B cell (primary cell): Measurements from ENCODE around the gene AUTS2. TPM values are rescaled to one million over a fixed set of nuclear protein-coding genes. Genes with fewer than 3 reads are reported as not detected.

ENCODE experiments used
- ATAC-seq: fragments of 200-7000 bp; cut with Tn5 transposase; one replicate; pipeline ENCODE4 v1.10.0; 2021; ENCODE audit warnings: low read depth, mild to moderate bottlenecking, moderate number of reproducible peaks, moderate library complexity
- CTCF ChIA-PET: fragments of 350-600 bp; sonication (Branson Sonifier 250); formaldehyde crosslinking; loops from one replicate; lab custom pipeline; 2021; ENCODE audit warnings: antibody characterized with exemption, inconsistent platforms; lab: Charles Lee
- POLR2A ChIA-PET: fragments of 350-600 bp; sonication (Branson Sonifier 250); formaldehyde crosslinking; loops from one replicate; lab custom pipeline; 2021; ENCODE audit warnings: antibody characterized with exemption; lab: Charles Lee
- DNase-seq: peaks from one replicate; pipeline ENCODE4 v3.0.0; 2013
- H2AFZ ChIP-seq: 2 replicates; pipeline ENCODE4 v1.6.1; 2012; ENCODE audit warnings: mild to moderate bottlenecking, low read depth, low read length; ENCODE audit not compliant: insufficient read depth, poor library complexity, severe bottlenecking
- H3K27ac ChIP-seq, 2 donors: 1 replicate in 1 of 2; 2 replicates in 1 of 2; pipeline ENCODE4 v1.5.1; 2012 to 2013; ENCODE audit warnings: low read length in 2 of 2, mild to moderate bottlenecking in 2 of 2, moderate library complexity in 1 of 2
- H3K27me3 ChIP-seq, 4 experiments: fragments of 200-600 bp in 1 of 4; sonication (generic) in 1 of 4; replicated peaks in 1 of 4; 1 replicate in 2 of 4; 2 replicates in 2 of 4; pipeline versions ENCODE4 v1.6.1 to v1.7.0; 2013 to 2016; ENCODE audit warnings: low read length in 3 of 4, mild to moderate bottlenecking in 2 of 4, mixed read lengths in 1 of 4, moderate library complexity in 1 of 4; ENCODE audit not compliant: insufficient read depth in 4 of 4, control insufficient read depth in 3 of 4; ENCODE audit errors: control extremely low read depth in 1 of 4
- H3K36me3 ChIP-seq, 2 experiments: replicated peaks in 1 of 2; 1 replicate in 1 of 2; 2 replicates in 1 of 2; pipeline versions ENCODE4 v1.6.1 to v1.7.1; 2013; ENCODE audit warnings: low read length in 1 of 2; ENCODE audit not compliant: insufficient read depth in 2 of 2, control insufficient read depth in 1 of 2; ENCODE audit errors: control extremely low read depth in 1 of 2, extremely low read depth in 1 of 2
- H3K4me1 ChIP-seq, 2 donors: fragments of 200-600 bp in 1 of 2; sonication (generic) in 1 of 2; 1 replicate in 1 of 2; 2 replicates in 1 of 2; pipeline versions ENCODE4 v1.5.1 to v1.6.1; 2013 to 2017; ENCODE audit warnings: low read length in 2 of 2; ENCODE audit not compliant: control insufficient read depth in 2 of 2, insufficient read depth in 2 of 2
- H3K4me2 ChIP-seq: replicated peaks from 2 replicates; pipeline ENCODE3; 2012; ENCODE audit warnings: mild to moderate bottlenecking, low read depth, low read length; ENCODE audit not compliant: poor library complexity, severe bottlenecking
- H3K4me3 ChIP-seq, 5 experiments: fragments of 200-600 bp in 1 of 5; sonication (generic) in 1 of 5; 1 replicate in 3 of 5; 2 replicates in 2 of 5; pipeline versions ENCODE4 v1.5.1 to v1.7.0; 2011 to 2016; ENCODE audit warnings: low read length in 4 of 5, mild to moderate bottlenecking in 4 of 5, low read depth in 2 of 5, control low read depth in 1 of 5, moderate library complexity in 1 of 5; ENCODE audit not compliant: insufficient read depth in 1 of 5; ENCODE audit errors: control extremely low read depth in 1 of 5, extremely low read depth in 1 of 5
- H3K79me2 ChIP-seq: fragments of 200-600 bp; sonication (generic); one replicate; pipeline ENCODE4 v1.6.0; 2016; ENCODE audit warnings: low read length; ENCODE audit not compliant: control insufficient read depth, insufficient read depth
- H3K9ac ChIP-seq: fragments of 200-600 bp; sonication (generic); 2 replicates; pipeline ENCODE4 v1.6.1; 2017; ENCODE audit warnings: mild to moderate bottlenecking, low read length, moderate library complexity
- H3K9me3 ChIP-seq, 3 donors: one replicate each; pipeline versions ENCODE4 v1.6.1 to v1.7.1; 2013; ENCODE audit warnings: low read length in 2 of 3; ENCODE audit not compliant: control insufficient read depth in 2 of 3, insufficient read depth in 1 of 3; ENCODE audit errors: control extremely low read depth in 1 of 3
- H4K20me1 ChIP-seq: 2 replicates; pipeline ENCODE4 v1.6.0; 2012; ENCODE audit warnings: mild to moderate bottlenecking, low read length; ENCODE audit not compliant: insufficient read depth, control insufficient read depth, poor library complexity, severe bottlenecking
- H3K27ac Mint-ChIP-seq: one replicate; pipeline ENCODE4 v1.8.0; 2021; ENCODE audit warnings: mixed read lengths
- H3K27me3 Mint-ChIP-seq: one replicate; pipeline ENCODE4 v1.8.0; 2021; ENCODE audit warnings: mixed read lengths
- H3K4me1 Mint-ChIP-seq: one replicate; pipeline ENCODE4 v1.8.0; 2021; ENCODE audit warnings: mixed read lengths
- H3K4me3 Mint-ChIP-seq: one replicate; pipeline ENCODE4 v1.8.0; 2021; ENCODE audit warnings: mixed read lengths
- H3K9me3 Mint-ChIP-seq: one replicate; pipeline ENCODE4 v1.8.0; 2022; ENCODE audit warnings: mixed read lengths; ENCODE audit not compliant: insufficient read depth
- EZH2 ChIP-seq: IDR thresholded peaks from 2 replicates; pipeline ENCODE4 v1.6.1; 2012; ENCODE audit warnings: borderline replicate concordance, low read depth, mild to moderate bottlenecking, moderate library complexity, low read length; ENCODE audit not compliant: insufficient read depth, poor library complexity, severe bottlenecking
- WGBS: methylation state at CpG from one replicate; pipeline ENCODE4 v1.1.5; 2013; ENCODE audit warnings: missing lambda C conversion rate; ENCODE audit not compliant: insufficient coverage; 5-methylcytosine and 5-hydroxymethylcytosine counted together
- intact Hi-C: fragments of 100-400 bp; cut with micrococcal nuclease; formaldehyde crosslinking; loops from one replicate; pipeline ENCODE4 v1.10.0; 2022
- polyA plus RNA-seq: library from polyadenylated mRNA; depleted of rRNA; stranded (reverse); fragments of >200 nt; gene quantifications from 2 replicates; pipeline ENCODE4 v1.2.3, GENCODE V29; 2012
- total RNA-seq, 2 donors: library from RNA; stranded (reverse); fragments of 120-200 nt in 1 of 2; gene quantifications; 1 replicate in 1 of 2; 2 replicates in 1 of 2; pipeline versions ENCODE4 v1.2.3 to v1.2.4, GENCODE V29; 2013 to 2022
- TF ChIP-seq, protein P1 (sequence below): fragments of 200-600 bp; IDR thresholded peaks from one replicate; pipeline ENCODE4 v1.8.0; 2022; ENCODE audit warnings: antibody characterized with exemption, mild to moderate bottlenecking

The AUTS2 gene
- total and polyA plus RNA-seq, 2 donors (not counting 1 experiment from before 2014, with no cell fraction given) = 22.3 to 35.0 TPM

GRCh38 chr7:70210936-70211310 is 612.6 kb downstream of the AUTS2 start:
- no peaks in the 10 kb centered on the region for H3K79me2 ChIP-seq
- no peak overlapping the region for H3K9ac ChIP-seq
- no peak overlapping the region for H3K4me3 ChIP-seq
- no peak overlapping the region for H3K4me3 Mint-ChIP-seq
- no peak overlapping the region for H3K4me2 ChIP-seq
- TF ChIP-seq, protein P1, sequence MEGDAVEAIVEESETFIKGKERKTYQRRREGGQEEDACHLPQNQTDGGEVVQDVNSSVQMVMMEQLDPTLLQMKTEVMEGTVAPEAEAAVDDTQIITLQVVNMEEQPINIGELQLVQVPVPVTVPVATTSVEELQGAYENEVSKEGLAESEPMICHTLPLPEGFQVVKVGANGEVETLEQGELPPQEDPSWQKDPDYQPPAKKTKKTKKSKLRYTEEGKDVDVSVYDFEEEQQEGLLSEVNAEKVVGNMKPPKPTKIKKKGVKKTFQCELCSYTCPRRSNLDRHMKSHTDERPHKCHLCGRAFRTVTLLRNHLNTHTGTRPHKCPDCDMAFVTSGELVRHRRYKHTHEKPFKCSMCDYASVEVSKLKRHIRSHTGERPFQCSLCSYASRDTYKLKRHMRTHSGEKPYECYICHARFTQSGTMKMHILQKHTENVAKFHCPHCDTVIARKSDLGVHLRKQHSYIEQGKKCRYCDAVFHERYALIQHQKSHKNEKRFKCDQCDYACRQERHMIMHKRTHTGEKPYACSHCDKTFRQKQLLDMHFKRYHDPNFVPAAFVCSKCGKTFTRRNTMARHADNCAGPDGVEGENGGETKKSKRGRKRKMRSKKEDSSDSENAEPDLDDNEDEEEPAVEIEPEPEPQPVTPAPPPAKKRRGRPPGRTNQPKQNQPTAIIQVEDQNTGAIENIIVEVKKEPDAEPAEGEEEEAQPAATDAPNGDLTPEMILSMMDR = no peak
- no peak for TF ChIP-seq EZH2
- H3K9me3 Mint-ChIP-seq = no peaks in the 10 kb centered on the region
- no peaks in the 10 kb centered on the region for H3K4me1 Mint-ChIP-seq
- DNase-seq (no peak), ATAC-seq (no peak)
- WGBS = 100% methylated on average over 4 of the region's 6 CpGs
- H3K27me3 ChIP-seq = no peaks in the 10 kb centered on the region
- no peaks in the 10 kb centered on the region for H4K20me1 ChIP-seq
- no peaks in the 10 kb centered on the region for H3K27me3 Mint-ChIP-seq
- no peaks in the 10 kb centered on the region for H3K4me1 ChIP-seq
- no peak overlapping the region for H3K27ac ChIP-seq
- no peak overlapping the region for H2AFZ ChIP-seq
- POLR2A ChIA-PET = no interaction called here
- H3K9me3 ChIP-seq = no peaks in the 10 kb centered on the region
- intact Hi-C loops = no loop called here
- no peak overlapping the region for H3K27ac Mint-ChIP-seq
- CTCF ChIA-PET = no interaction called here
- H3K36me3 ChIP-seq = no peaks in the 10 kb centered on the region

GRCh38 chr7:70212281-70212680 is 614.0 kb downstream of the AUTS2 start:
- no peak overlapping the region for H3K4me3 Mint-ChIP-seq
- H3K27ac Mint-ChIP-seq = no peak overlapping the region
- Histone ChIP-seq H3K36me3 (no peaks in the 10 kb centered on the region), H3K9ac (no peak overlapping the region), H3K4me3 (no peak overlapping the region), H3K27ac (no peak overlapping the region), H3K79me2 (no peaks in the 10 kb centered on the region), H3K4me2 (no peak overlapping the region), H3K9me3 (no peaks in the 10 kb centered on the region), H2AFZ (no peak overlapping the region), H4K20me1 (no peaks in the 10 kb centered on the region), H3K4me1 (no peaks in the 10 kb centered on the region), H3K27me3 (no peaks in the 10 kb centered on the region)
- DNase-seq (no peak), ATAC-seq (no peak)
- H3K9me3 Mint-ChIP-seq = no peaks in the 10 kb centered on the region
- ChIA-PET POLR2A (no interaction called here), CTCF (no interaction called here)
- TF ChIP-seq, protein P1 = no peak
- TF ChIP-seq EZH2 = no peak
- no peaks in the 10 kb centered on the region for H3K27me3 Mint-ChIP-seq
- intact Hi-C loops = no loop called here
- WGBS = 100% methylated on average over 4 of the region's 6 CpGs
- H3K4me1 Mint-ChIP-seq = no peaks in the 10 kb centered on the region
